Fibroblast of lung (primary cell): Measurements from ENCODE around the gene ADGRD1. TPM values are rescaled to one million over a fixed set of nuclear protein-coding genes. Genes with fewer than 3 reads are reported as not detected.

Experiments used
- DNase-seq, 2 donors: peaks; one replicate each; pipeline versions ENCODE4 v3.0.0 to v3.0.0-alpha.2; 2010; ENCODE audit warnings: low read depth in 2 of 2
- H2AFZ ChIP-seq: 2 replicates; pipeline ENCODE4 v1.5.1; 2012; ENCODE audit warnings: low read length, control low read depth, inconsistent platforms
- H3K27ac ChIP-seq: 2 replicates; pipeline ENCODE4 v1.5.1; 2011; ENCODE audit warnings: low read length, control low read depth; ENCODE audit not compliant: insufficient read depth
- H3K27me3 ChIP-seq: 2 replicates; pipeline ENCODE4 v1.5.1; 2011; ENCODE audit warnings: mild to moderate bottlenecking, low read length; ENCODE audit not compliant: control insufficient read depth, insufficient read depth
- H3K36me3 ChIP-seq: 2 replicates; pipeline ENCODE4 v1.5.1; 2011; ENCODE audit warnings: low read length; ENCODE audit not compliant: control insufficient read depth, insufficient read depth
- H3K4me1 ChIP-seq: 2 replicates; pipeline ENCODE4 v1.5.1; 2011; ENCODE audit warnings: low read length; ENCODE audit not compliant: control insufficient read depth, insufficient read depth; ENCODE audit errors: extremely low read depth
- H3K4me2 ChIP-seq: 2 replicates; pipeline ENCODE4 v1.5.1; 2011; ENCODE audit warnings: low read length, control low read depth; ENCODE audit not compliant: insufficient read depth; ENCODE audit errors: extremely low read depth
- H3K4me3 ChIP-seq, 4 experiments: fragments of 200-600 bp in 1 of 4; sonication (generic) in 1 of 4; replicated peaks in 1 of 4; 2 replicates each; pipeline ENCODE4 v1.5.1; 2011 to 2016; ENCODE audit warnings: low read length in 4 of 4, low read depth in 3 of 4, mild to moderate bottlenecking in 3 of 4, control low read depth in 2 of 4, inconsistent platforms in 1 of 4, mixed read lengths in 1 of 4; ENCODE audit not compliant: insufficient read depth in 1 of 4; ENCODE audit errors: control extremely low read depth in 1 of 4
- H3K79me2 ChIP-seq: 2 replicates; pipeline ENCODE4 v1.5.1; 2012; ENCODE audit warnings: mild to moderate bottlenecking, low read length, inconsistent platforms; ENCODE audit not compliant: control insufficient read depth, insufficient read depth
- H3K9ac ChIP-seq: 2 replicates; pipeline ENCODE4 v1.5.1; 2011; ENCODE audit warnings: mild to moderate bottlenecking, low read length, control low read depth; ENCODE audit not compliant: insufficient read depth
- H3K9me3 ChIP-seq: 2 replicates; pipeline ENCODE4 v1.5.1; 2012; ENCODE audit warnings: low read depth, low read length; ENCODE audit not compliant: control insufficient read depth, insufficient read depth
- H4K20me1 ChIP-seq: 2 replicates; pipeline ENCODE4 v1.5.1; 2011; ENCODE audit warnings: low read length; ENCODE audit not compliant: control insufficient read depth, insufficient read depth; ENCODE audit errors: extremely low read depth
- CTCF ChIP-seq, 2 donors: IDR thresholded peaks in 1 of 2; conservative IDR thresholded peaks in 1 of 2; 1 replicate in 1 of 2; 2 replicates in 1 of 2; pipeline ENCODE4 v1.5.1; 2011 to 2012; ENCODE audit warnings: low read length in 2 of 2, control low read depth in 1 of 2, inconsistent platforms in 1 of 2, low read depth in 1 of 2, mild to moderate bottlenecking in 1 of 2
- EZH2 ChIP-seq: IDR thresholded peaks from 2 replicates; pipeline ENCODE4 v1.5.1; 2012; ENCODE audit warnings: low read length, control low read depth, mild to moderate bottlenecking; ENCODE audit errors: missing control alignments
- polyA plus RNA-seq, 2 donors: library from polyadenylated mRNA; depleted of rRNA in 1 of 2; stranded (reverse) in 1 of 2; unstranded in 1 of 2; fragments of >200 nt; gene quantifications; 2 replicates each; pipeline ENCODE4 v1.2.1, GENCODE V29; 2011 to 2012; ENCODE audit warnings: missing spikeins in 1 of 2
- total RNA-seq: library from RNA; depleted of rRNA; stranded (reverse); fragments of >200 nt; gene quantifications from 2 replicates; pipeline ENCODE4 v1.2.1, GENCODE V29; 2014

Gene ADGRD1
- total and polyA plus RNA-seq, 2 donors (not counting 1 experiment from before 2014, with no cell fraction given): 7.3 to 11.6 TPM

- TF ChIP-seq EZH2 (no peak), CTCF (conservative IDR thresholded peaks at IDR 0.05 in 1 of 2, IDR thresholded peaks at IDR 0.05 in 1 of 2; ENCODE audit: low read depth in 1 of 2, low read length in 2 of 2) (no peak)
- no peak overlapping the region for H3K27ac ChIP-seq
- H3K4me1 ChIP-seq: no peaks in the 10 kb centered on the region
- no peaks in the 10 kb centered on the region for H3K9me3 ChIP-seq
- H3K27me3 ChIP-seq: no peaks in the 10 kb centered on the region
- no peaks in the 10 kb centered on the region for H3K79me2 ChIP-seq
- no peak overlapping the region for H3K4me3 ChIP-seq
- DNase-seq: no peak
- H4K20me1 ChIP-seq: no peaks in the 10 kb centered on the region
- no peak overlapping the region for H3K4me2 ChIP-seq
- H2AFZ ChIP-seq: no peak overlapping the region
- H3K36me3 ChIP-seq: no peaks in the 10 kb centered on the region
- H3K9ac ChIP-seq: no peak overlapping the region
These were observed 8.8 kb upstream of the ADGRD1 start for GRCh38 chr12:130944878-130945277.

GRCh38 chr12:130945786-130946492 lies 7.8 kb upstream of the ADGRD1 start:
- Histone ChIP-seq H4K20me1 (no peaks in the 10 kb centered on the region), H3K9me3 (no peaks in the 10 kb centered on the region), H3K9ac (no peak overlapping the region), H3K4me3 (peak overlapping the region in 1 of 4 experiments; percentile 25), H3K4me1 (no peaks in the 10 kb centered on the region), H3K27ac (no peak overlapping the region), H3K4me2 (no peak overlapping the region), H3K36me3 (no peaks in the 10 kb centered on the region), H2AFZ (no peak overlapping the region), H3K79me2 (no peaks in the 10 kb centered on the region), H3K27me3 (no peaks in the 10 kb centered on the region)
- DNase-seq: peak in 1 of 2 donors; percentile 21
- TF ChIP-seq EZH2 (no peak), CTCF (conservative IDR thresholded peaks at IDR 0.05 in 1 of 2, IDR thresholded peaks at IDR 0.05 in 1 of 2; ENCODE audit: low read depth in 1 of 2, low read length in 2 of 2) (no peak)

- Histone ChIP-seq H3K9ac (no peak overlapping the region), H3K27me3 (no peaks in the 10 kb centered on the region), H3K4me1 (no peaks in the 10 kb centered on the region), H4K20me1 (no peaks in the 10 kb centered on the region), H2AFZ (no peak overlapping the region), H3K9me3 (no peaks in the 10 kb centered on the region), H3K79me2 (no peaks in the 10 kb centered on the region), H3K4me3 (no peak overlapping the region), H3K4me2 (no peak overlapping the region), H3K27ac (no peak overlapping the region), H3K36me3 (no peaks in the 10 kb centered on the region)
- TF ChIP-seq EZH2 (no peak), CTCF (conservative IDR thresholded peaks at IDR 0.05 in 1 of 2, IDR thresholded peaks at IDR 0.05 in 1 of 2; ENCODE audit: low read depth in 1 of 2, low read length in 2 of 2) (no peak)
- no peak for DNase-seq
These were observed 6.6 kb upstream of the ADGRD1 start for GRCh38 chr12:130947028-130947613.
